Stimulated activated CD4-positive, alpha-beta T cell treated with anti-CD3 and anti-CD28 coated beads, TNF-alpha, amount 100 ng/mL, for 24 hours (primary cell): ENCODE data around the gene NSL1.
A peak's percentile ranks its signal among the peaks of the same experiment; 100 is the strongest.
"Not testable (repeated sequence)": the region's sequence is repeated elsewhere in the genome, so short reads cannot be mapped to it uniquely, and the experiment has no call there.

ENCODE experiments used
- DNase-seq, 3 experiments: peaks; one replicate each; pipeline ENCODE4 v3.0.0-alpha.2; 2020; ENCODE audit warnings: low read depth in 3 of 3

Gene NSL1

DNA sequence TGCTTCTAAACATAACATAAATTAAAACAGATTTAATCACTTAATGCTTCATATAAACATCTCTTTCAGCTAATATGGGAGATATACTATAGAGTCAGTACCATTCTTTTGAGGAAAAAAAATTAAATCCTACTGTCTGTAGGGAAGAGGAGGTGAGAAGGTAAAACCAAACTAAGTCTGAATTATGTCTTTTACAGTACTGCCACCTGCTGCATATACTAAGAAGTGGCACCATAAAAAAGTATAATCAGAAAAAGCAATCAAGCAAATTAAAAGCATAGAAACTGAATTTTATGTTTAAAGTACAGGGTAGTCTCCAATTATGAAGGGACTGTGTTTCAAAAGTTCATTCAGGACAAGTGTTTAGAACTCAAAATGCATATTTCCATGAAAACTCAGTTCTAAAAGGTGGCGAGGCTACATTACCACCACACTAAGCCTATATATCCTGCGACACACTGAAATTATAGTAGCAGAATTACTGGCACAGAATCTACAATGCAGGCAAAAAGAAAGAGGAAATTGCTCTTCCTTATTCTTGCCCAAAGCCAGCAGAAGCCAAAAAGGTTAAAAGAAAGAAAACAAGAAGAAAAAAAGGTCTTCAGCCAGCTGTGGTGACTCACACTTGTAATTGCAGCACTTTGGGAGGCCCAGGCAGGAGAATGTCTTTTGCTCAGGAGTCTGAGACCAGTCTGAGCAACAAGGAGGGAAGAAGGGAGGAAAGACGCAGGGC is 9.0 kb downstream of the NSL1 start:
- no peak for DNase-seq

- no peak for DNase-seq
These were observed 10.4 kb downstream of the NSL1 start for GRCh38 chr1:212781225-212781624.

- no peak for DNase-seq
These were observed 10.8 kb downstream of the NSL1 start for GRCh38 chr1:212780759-212781158.

GRCh38 chr1:212779086-212779485 is 12.5 kb downstream of the NSL1 start:
- DNase-seq, result not testable (repeated sequence)

GRCh38 chr1:212777151-212777550 is 14.4 kb downstream of the NSL1 start:
- DNase-seq, result no peak

GRCh38 chr1:212775241-212775640 is 16.3 kb downstream of the NSL1 start:
- no peak for DNase-seq

DNA sequence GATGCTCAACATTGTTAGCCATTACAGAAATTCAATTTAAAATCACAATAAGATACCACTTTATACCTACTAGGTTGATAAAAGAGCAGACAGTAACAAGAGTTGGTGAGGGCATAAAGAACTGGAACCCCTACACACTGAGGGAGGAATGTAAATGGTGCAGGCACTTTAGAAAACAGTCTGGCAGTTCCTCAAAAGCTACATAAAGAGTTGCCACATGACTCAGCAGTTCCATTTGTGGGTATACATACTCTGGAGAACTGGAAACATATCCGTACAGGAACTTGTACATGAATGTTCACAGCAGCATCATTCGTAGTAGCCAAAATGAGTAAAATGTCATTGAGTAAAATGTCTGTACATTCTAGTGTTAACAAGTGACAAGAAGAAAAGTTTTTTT is 17.0 kb downstream of the NSL1 start:
- DNase-seq, result no peak

DNA sequence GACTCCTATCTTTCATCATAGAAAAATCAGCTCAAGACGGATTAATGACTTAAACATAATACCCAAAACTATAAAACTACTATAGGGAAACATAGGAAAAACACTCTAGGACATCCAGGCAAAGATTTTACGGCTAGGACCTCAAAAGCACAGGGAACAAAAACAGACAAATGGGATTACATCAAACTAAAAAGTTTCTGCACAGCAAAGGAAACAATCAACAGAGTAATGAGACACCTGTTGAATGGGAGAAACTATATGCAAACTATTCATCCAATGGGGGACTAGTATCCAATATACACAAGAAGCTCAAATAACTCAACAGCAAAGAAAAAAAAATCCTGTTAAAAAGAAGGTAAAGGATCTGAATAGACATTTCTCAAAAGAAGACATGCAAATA is 18.6 kb downstream of the NSL1 start:
- no peak for DNase-seq

DNA sequence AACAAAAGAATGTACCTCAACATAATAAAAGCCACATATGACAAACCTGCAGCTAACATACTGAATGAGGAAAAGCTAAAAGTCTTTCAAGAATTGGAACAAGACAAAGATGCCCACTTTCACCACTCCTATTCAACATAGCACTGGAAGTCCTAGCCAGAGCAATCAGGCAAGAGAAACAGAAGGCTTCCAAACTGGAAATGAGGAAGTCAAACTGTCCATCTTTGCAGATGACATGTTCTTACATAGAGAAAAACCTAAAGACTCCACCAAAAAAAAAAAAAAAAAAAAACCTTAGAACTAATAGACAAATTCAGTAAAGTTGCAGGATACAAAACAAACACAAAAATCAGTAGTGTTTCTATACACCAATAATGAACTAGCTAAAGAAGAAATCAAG is 20.2 kb downstream of the NSL1 start:
- DNase-seq, result no peak

DNA sequence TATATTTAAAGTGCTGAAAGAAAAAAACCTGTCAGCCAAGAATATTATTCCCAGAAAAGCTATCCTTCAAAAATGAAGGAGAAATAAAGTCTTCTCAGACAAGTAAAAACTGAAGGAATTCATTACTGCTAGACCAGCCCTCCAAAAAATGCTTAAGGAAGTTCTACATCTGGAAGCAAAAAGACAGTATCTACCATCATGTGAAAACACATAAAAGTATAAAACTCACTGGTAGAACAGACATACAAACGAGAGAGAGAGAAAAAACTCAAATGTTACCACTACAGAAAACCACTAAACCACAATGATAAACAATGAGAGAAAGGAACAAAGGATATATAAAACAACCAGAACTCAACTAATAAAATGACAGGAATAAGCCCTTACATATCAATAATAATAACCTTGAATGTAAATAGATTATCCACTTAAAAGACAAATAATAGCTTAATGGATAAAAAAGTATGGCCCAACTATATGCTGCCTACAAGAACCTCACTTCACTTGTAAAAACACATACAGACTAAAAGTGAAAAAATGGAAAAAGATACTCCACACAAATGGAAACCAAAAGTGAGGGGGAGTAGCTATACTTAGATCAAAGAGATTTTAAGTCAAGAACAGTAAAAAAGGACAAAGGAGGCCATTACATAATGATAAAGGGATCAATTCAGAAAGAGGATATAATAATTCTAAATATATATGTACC is 22.0 kb downstream of the NSL1 start:
- DNase-seq, result no peak

- DNase-seq, result not testable (repeated sequence)
These were observed 24.8 kb downstream of the NSL1 start for GRCh38 chr1:212766825-212767224.

- not testable (repeated sequence) for DNase-seq
These were observed 26.8 kb downstream of the NSL1 start for GRCh38 chr1:212764718-212765281.

GRCh38 chr1:212762839-212763238 is 28.7 kb downstream of the NSL1 start:
- DNase-seq, result no peak

- DNase-seq, result no peak
These were observed 29.3 kb downstream of the NSL1 start for GRCh38 chr1:212762234-212762633.

DNA sequence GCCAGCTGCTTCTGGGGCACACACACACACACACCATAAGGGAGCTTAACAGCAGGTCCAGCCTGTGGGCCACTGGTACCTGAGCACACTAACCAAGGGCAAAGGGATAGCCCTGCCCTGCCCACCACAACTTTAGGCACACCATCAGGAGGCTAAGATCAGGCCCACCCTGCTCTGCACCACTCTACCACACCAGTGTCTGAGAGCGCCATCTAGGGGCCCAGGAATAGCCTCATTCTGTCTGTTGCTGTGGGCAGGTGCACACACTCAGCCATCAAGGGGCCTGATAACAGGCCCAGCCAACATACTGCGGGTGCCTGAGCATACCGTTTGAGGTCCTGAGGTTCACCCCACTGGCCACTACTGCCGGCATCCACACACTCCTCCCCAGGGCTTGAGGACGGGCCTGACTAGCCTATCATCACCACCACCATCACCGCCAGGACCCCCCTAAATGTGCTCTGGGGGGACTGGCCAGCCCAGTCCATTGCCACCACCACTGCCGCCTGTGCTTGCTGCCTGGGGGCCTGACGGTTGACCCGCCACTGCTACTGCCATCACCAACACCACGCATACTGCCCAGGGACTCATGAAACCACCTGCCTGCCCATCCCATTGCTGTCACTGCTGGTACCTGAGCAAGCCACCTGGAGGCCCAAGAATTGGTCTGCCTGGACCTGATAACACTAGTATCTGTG is 31.3 kb downstream of the NSL1 start:
- DNase-seq, result peak; percentile 31 to 56 (median 31)

GRCh38 chr1:212759683-212760082 is 31.9 kb downstream of the NSL1 start:
- no peak for DNase-seq

- DNase-seq, result no peak
These were observed 36.9 kb downstream of the NSL1 start for GRCh38 chr1:212754680-212755079.

- DNase-seq, result no peak
These were observed 37.4 kb downstream of the NSL1 start for GRCh38 chr1:212754193-212754592.

GRCh38 chr1:212753749-212754148 is 37.8 kb downstream of the NSL1 start:
- no peak for DNase-seq

DNA sequence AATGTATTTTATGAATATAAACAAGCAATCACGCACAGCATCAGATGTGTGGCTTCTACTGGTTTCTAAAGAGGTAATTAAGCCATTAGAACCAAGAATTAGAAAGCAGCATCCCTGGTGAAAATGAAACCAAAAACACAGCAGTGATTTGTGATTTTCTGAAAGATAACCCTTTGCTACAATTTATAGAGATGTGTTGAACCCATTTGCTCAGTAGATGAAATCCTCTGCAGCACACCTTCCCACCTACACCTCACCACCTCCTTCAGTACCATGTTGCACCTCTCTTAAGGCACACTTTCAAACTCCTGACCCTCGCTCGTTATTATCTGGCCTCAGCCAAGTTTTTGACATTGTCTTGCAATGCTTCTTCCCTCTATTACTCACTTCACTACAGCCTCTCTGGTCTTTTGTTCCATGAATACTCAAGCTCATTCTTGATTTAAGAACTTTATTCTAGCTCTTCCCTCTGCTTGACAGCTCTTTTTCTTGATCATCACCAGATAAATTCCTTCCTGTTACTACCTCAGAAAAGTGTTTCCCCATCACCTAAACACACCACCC is 38.6 kb downstream of the NSL1 start:
- DNase-seq, result no peak

DNA sequence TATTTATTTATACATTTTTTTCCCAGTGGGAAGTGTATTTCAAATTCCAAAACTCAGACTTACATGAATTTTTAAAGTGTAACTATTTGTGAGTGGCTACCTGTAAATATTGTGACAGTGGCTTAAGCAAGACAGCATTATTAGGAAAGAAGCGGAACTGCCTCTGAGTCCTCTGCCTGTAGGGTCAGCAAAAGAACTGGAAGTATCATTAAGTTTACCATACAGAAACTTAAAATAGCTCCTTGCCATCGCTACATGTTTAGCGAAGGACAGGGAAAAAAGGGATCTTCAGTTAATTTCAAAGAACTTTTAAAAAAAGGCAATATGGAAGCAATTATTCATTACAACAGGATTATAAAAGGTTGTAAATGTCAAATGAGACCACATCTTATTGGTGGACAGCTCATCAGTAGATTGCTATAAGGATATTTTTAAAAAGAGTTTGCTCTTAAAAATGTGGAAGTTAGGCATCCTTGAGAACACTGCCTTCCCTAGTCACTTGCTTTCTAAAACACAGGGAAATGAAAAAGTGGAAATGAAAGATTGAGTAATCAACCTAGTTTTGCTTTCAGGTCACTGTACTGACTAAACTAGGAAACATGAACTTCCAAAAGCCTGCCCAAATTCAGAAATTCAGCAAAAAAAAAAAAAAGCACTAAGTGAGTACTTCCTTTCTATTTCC is 39.2 kb downstream of the NSL1 start:
- DNase-seq, result no peak
